Measurements from ENCODE around the gene UBE2F. TPM values are rescaled to one million over a fixed set of nuclear protein-coding genes. Genes with fewer than 3 reads are reported as not detected.

The UBE2F gene
- total and polyA plus RNA-seq, 9 of the 15 experiments (the other 6 are each of a cell fraction or from before 2014, with no cell fraction given) = 18.1 to 88.1 (median 53.0) TPM

DNA sequence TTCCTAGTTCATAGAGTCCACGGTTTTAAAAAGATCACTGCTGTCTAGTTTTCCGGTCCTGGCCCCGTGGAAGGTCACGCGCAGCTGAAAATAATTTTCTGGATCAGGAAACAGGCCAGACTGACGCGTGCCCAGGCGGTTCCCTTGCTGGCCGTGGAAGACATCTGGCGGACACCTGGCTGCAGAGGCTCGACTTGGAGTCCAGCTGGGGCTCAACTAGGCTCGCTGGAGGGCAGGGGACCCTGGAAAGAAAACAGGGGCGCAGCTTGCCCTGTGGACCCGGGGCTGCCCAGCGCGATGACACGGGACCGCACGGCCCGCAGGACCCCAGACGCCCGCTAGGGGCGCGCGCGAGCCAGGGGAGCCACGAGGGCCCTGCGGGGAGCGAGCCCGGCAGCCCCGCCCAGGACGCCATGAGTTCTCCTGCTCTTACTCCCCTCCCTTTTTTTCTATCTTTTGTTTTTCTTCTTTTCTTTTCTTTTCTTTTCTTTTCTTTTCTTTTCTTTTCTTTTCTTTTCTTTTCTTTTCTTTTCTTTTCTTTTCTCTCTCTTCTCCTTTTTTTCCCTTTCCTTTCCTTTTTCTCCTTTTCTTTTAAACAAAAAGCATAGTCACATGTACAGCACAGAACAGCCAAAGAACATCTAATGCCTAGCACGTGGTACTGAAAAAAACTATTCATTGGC is 43.2 kb upstream of the UBE2F start (continued):
- TF ChIP-seq MCM5 (IDR thresholded peaks at IDR 0.05; ENCODE audit: low read depth) (no peak), TRIM24 (IDR thresholded peaks at IDR 0.05) (peak in 1 of 2 experiments; percentile 11; a peak in 1 of 4 replicates), ZFX (CRISPR knock-in tag; IDR thresholded peaks at IDR 0.05) (peak; percentile 28; the same call in 1 of the 2 replicates), GATAD2A (IDR thresholded peaks at IDR 0.05) (no peak), CXXC5 (CRISPR knock-in tag; IDR thresholded peaks at IDR 0.05) (peak; percentile 77), RAD21 (CRISPR knock-in tag; conservative IDR thresholded peaks at IDR 0.05 in 1 of 2, IDR thresholded peaks at IDR 0.05 in 1 of 2) (peak; percentile 77 to 82), ZNF384 (IDR thresholded peaks at IDR 0.05; ENCODE audit: low read depth, low read length) (0 out of 2 replicates have a peak, but pooled peaks have one; percentile 32), NEUROD1 (IDR thresholded peaks at IDR 0.05; ENCODE audit: borderline replicate concordance, low read depth, low read length, partially characterized antibody) (no peak), FOXP1 (CRISPR knock-in tag; IDR thresholded peaks at IDR 0.05) (no peak), CREM (IDR thresholded peaks at IDR 0.05; ENCODE audit: low read depth) (peak; percentile 30; the same call in 1 of the 2 replicates), SMC3 (conservative IDR thresholded peaks at IDR 0.05; ENCODE audit: insufficient read depth, low read depth, low read length) (peak; percentile 51; the same call in 1 of the 2 replicates), SIN3A (IDR thresholded peaks at IDR 0.05; ENCODE audit: borderline replicate concordance in 2 of 2, control insufficient read depth in 1 of 2, low read depth in 2 of 2, low read length in 2 of 2) (no peak), TRIM28 (IDR thresholded peaks at IDR 0.05) (peak; percentile 40; the same call in 1 of the 2 replicates), CSDE1 (IDR thresholded peaks at IDR 0.05) (no peak)
- TF ChIP-seq, protein P1, sequence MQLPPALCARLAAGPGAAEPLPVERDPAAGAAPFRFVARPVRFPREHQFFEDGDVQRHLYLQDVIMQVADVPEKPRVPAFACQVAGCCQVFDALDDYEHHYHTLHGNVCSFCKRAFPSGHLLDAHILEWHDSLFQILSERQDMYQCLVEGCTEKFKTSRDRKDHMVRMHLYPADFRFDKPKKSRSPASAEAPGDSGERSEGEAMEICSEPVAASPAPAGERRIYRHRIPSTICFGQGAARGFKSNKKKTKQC (CRISPR knock-in tag; IDR thresholded peaks at IDR 0.05) = no peak
- TF ChIP-seq, protein P2, sequence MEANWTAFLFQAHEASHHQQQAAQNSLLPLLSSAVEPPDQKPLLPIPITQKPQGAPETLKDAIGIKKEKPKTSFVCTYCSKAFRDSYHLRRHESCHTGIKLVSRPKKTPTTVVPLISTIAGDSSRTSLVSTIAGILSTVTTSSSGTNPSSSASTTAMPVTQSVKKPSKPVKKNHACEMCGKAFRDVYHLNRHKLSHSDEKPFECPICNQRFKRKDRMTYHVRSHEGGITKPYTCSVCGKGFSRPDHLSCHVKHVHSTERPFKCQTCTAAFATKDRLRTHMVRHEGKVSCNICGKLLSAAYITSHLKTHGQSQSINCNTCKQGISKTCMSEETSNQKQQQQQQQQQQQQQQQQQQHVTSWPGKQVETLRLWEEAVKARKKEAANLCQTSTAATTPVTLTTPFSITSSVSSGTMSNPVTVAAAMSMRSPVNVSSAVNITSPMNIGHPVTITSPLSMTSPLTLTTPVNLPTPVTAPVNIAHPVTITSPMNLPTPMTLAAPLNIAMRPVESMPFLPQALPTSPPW (CRISPR knock-in tag; IDR thresholded peaks at IDR 0.05) = peak; percentile 57; the same call in 1 of the 2 replicates
- TF ChIP-seq, protein P3, sequence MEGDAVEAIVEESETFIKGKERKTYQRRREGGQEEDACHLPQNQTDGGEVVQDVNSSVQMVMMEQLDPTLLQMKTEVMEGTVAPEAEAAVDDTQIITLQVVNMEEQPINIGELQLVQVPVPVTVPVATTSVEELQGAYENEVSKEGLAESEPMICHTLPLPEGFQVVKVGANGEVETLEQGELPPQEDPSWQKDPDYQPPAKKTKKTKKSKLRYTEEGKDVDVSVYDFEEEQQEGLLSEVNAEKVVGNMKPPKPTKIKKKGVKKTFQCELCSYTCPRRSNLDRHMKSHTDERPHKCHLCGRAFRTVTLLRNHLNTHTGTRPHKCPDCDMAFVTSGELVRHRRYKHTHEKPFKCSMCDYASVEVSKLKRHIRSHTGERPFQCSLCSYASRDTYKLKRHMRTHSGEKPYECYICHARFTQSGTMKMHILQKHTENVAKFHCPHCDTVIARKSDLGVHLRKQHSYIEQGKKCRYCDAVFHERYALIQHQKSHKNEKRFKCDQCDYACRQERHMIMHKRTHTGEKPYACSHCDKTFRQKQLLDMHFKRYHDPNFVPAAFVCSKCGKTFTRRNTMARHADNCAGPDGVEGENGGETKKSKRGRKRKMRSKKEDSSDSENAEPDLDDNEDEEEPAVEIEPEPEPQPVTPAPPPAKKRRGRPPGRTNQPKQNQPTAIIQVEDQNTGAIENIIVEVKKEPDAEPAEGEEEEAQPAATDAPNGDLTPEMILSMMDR (IDR thresholded peaks at IDR 0.05 in 2 of 3, conservative IDR thresholded peaks at IDR 0.05 in 1 of 3; ENCODE audit: insufficient read depth in 2 of 3, low read depth in 1 of 3, low read length in 3 of 3) = peak; percentile 82 to 86 (median 85)
- TF ChIP-seq, protein P4, sequence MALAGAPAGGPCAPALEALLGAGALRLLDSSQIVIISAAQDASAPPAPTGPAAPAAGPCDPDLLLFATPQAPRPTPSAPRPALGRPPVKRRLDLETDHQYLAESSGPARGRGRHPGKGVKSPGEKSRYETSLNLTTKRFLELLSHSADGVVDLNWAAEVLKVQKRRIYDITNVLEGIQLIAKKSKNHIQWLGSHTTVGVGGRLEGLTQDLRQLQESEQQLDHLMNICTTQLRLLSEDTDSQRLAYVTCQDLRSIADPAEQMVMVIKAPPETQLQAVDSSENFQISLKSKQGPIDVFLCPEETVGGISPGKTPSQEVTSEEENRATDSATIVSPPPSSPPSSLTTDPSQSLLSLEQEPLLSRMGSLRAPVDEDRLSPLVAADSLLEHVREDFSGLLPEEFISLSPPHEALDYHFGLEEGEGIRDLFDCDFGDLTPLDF (CRISPR knock-in tag; IDR thresholded peaks at IDR 0.05) = no peak
- TF ChIP-seq, protein P5, sequence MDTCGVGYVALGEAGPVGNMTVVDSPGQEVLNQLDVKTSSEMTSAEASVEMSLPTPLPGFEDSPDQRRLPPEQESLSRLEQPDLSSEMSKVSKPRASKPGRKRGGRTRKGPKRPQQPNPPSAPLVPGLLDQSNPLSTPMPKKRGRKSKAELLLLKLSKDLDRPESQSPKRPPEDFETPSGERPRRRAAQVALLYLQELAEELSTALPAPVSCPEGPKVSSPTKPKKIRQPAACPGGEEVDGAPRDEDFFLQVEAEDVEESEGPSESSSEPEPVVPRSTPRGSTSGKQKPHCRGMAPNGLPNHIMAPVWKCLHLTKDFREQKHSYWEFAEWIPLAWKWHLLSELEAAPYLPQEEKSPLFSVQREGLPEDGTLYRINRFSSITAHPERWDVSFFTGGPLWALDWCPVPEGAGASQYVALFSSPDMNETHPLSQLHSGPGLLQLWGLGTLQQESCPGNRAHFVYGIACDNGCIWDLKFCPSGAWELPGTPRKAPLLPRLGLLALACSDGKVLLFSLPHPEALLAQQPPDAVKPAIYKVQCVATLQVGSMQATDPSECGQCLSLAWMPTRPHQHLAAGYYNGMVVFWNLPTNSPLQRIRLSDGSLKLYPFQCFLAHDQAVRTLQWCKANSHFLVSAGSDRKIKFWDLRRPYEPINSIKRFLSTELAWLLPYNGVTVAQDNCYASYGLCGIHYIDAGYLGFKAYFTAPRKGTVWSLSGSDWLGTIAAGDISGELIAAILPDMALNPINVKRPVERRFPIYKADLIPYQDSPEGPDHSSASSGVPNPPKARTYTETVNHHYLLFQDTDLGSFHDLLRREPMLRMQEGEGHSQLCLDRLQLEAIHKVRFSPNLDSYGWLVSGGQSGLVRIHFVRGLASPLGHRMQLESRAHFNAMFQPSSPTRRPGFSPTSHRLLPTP (IDR thresholded peaks at IDR 0.05; ENCODE audit: borderline replicate concordance, extremely low read depth, insufficient read length) = no peak

All from K562 (cell line).